ENCODE data around the gene CACNB4.

DNA sequence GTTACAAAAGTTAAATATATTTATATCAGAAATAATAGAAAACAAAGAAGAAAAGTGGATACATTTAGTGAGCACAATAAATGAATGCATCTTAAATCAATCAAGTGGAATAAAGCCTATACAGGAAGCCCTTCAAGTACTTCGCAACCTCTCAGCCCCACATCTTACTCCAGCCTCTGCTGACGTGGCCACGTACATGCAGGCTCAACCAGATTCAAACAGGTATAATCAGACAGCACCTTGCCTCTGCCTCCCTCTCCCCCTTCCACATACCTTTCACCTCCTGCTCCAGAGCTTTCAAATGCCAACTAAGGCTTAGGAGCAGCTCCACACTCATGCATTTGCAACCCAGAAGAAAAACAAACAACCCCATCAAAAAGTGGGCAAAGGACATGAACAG lies 32.9 kb downstream of the CACNB4 start:
- TF ChIP-seq, protein P1, sequence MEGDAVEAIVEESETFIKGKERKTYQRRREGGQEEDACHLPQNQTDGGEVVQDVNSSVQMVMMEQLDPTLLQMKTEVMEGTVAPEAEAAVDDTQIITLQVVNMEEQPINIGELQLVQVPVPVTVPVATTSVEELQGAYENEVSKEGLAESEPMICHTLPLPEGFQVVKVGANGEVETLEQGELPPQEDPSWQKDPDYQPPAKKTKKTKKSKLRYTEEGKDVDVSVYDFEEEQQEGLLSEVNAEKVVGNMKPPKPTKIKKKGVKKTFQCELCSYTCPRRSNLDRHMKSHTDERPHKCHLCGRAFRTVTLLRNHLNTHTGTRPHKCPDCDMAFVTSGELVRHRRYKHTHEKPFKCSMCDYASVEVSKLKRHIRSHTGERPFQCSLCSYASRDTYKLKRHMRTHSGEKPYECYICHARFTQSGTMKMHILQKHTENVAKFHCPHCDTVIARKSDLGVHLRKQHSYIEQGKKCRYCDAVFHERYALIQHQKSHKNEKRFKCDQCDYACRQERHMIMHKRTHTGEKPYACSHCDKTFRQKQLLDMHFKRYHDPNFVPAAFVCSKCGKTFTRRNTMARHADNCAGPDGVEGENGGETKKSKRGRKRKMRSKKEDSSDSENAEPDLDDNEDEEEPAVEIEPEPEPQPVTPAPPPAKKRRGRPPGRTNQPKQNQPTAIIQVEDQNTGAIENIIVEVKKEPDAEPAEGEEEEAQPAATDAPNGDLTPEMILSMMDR (IDR thresholded peaks at IDR 0.05; ENCODE audit: poor library complexity, severe bottlenecking) = no peak
- TF ChIP-seq REST (IDR thresholded peaks at IDR 0.05; ENCODE audit: borderline replicate concordance) (no peak), MXI1 (conservative IDR thresholded peaks at IDR 0.05; ENCODE audit: poor library complexity, severe bottlenecking) (no peak), RAD21 (conservative IDR thresholded peaks at IDR 0.05) (no peak), EP300 (conservative IDR thresholded peaks at IDR 0.05; ENCODE audit: poor library complexity, severe bottlenecking) (no peak), EZH2 (IDR thresholded peaks at IDR 0.05; ENCODE audit: borderline replicate concordance, insufficient read depth, low read length, poor library complexity, severe bottlenecking) (no peak), TAF1 (IDR thresholded peaks at IDR 0.05; ENCODE audit: low read depth) (no peak), POLR2AphosphoS5 (IDR thresholded peaks at IDR 0.05) (no peak), SMC3 (conservative IDR thresholded peaks at IDR 0.05; ENCODE audit: poor library complexity) (no peak)
